SK-N-SH treated with all-trans-retinoic acid at 6 μM for 48 hours (cell line): ENCODE results near the gene KIRREL3.

Source experiments
- ATAC-seq: fragments of 200-7000 bp; cut with Tn5 transposase; 3 replicates; pipeline ENCODE4 v1.9.1; 2020; ENCODE audit warnings: mild to moderate bottlenecking, moderate library complexity
- ARNTL ChIP-seq: fragments of 450-650 bp; formaldehyde crosslinking; IDR thresholded peaks from 2 replicates; pipeline ENCODE4 v1.5.0; 2020; ENCODE audit warnings: low read depth, mild to moderate bottlenecking, moderate library complexity, borderline replicate concordance
- CREB5 ChIP-seq: fragments of 250-450 bp; sonication (Bioruptor Pico); IDR thresholded peaks from 2 replicates; pipeline ENCODE4 v1.5.1; 2020; ENCODE audit warnings: low read depth, mild to moderate bottlenecking, moderate library complexity
- CSDC2 ChIP-seq: fragments of 250-450 bp; sonication (Bioruptor Pico); IDR thresholded peaks from 2 replicates; pipeline ENCODE4 v1.5.0; 2020; ENCODE audit warnings: mild to moderate bottlenecking, moderate library complexity
- ESRRG ChIP-seq: fragments of 250-450 bp; sonication (Bioruptor Pico); IDR thresholded peaks from 2 replicates; pipeline ENCODE4 v1.6.1; 2021; ENCODE audit warnings: mild to moderate bottlenecking
- GLIS3 ChIP-seq: fragments of 250-450 bp; sonication (Bioruptor Pico); IDR thresholded peaks from 2 replicates; pipeline ENCODE4 v1.5.0; 2020; ENCODE audit warnings: mild to moderate bottlenecking, moderate library complexity
- ISL1 ChIP-seq: fragments of 250-450 bp; sonication (Bioruptor Pico); IDR thresholded peaks from 2 replicates; pipeline ENCODE4 v2.1.2; 2022; ENCODE audit warnings: mild to moderate bottlenecking, moderate library complexity
- OSR1 ChIP-seq: fragments of 250-450 bp; sonication (Bioruptor Pico); IDR thresholded peaks from 2 replicates; pipeline ENCODE4 v1.8.0; 2022; ENCODE audit warnings: moderate library complexity, mild to moderate bottlenecking, inconsistent platforms
- PATZ1 ChIP-seq: fragments of 250-450 bp; sonication (Bioruptor Pico); IDR thresholded peaks from 2 replicates; pipeline ENCODE4 v1.8.0; 2020; ENCODE audit warnings: mild to moderate bottlenecking, moderate library complexity, borderline replicate concordance
- POU6F1 ChIP-seq: fragments of 250-450 bp; sonication (Bioruptor Pico); IDR thresholded peaks from 2 replicates; pipeline ENCODE4 v1.8.0; 2021; ENCODE audit warnings: low read depth, mild to moderate bottlenecking, moderate library complexity, borderline replicate concordance
- PPARA ChIP-seq: fragments of 250-450 bp; sonication (Bioruptor Pico); IDR thresholded peaks from 2 replicates; pipeline ENCODE4 v1.5.0; 2020; ENCODE audit warnings: mild to moderate bottlenecking, borderline replicate concordance
- SNAI2 ChIP-seq: fragments of 250-450 bp; sonication (Bioruptor Pico); IDR thresholded peaks from 2 replicates; pipeline ENCODE4 v1.5.0; 2020; ENCODE audit warnings: mild to moderate bottlenecking, moderate library complexity
- TCF4 ChIP-seq: fragments of 250-450 bp; sonication (Bioruptor Pico); IDR thresholded peaks from 2 replicates; pipeline ENCODE4 v1.8.0; 2021; ENCODE audit warnings: mild to moderate bottlenecking, moderate library complexity, borderline replicate concordance
- TOX ChIP-seq: fragments of 250-450 bp; sonication (Bioruptor Pico); IDR thresholded peaks from 2 replicates; pipeline ENCODE4 v1.8.0; 2021; ENCODE audit warnings: mild to moderate bottlenecking, moderate library complexity, borderline replicate concordance
- TSHZ2 ChIP-seq: fragments of 250-450 bp; sonication (Bioruptor Pico); IDR thresholded peaks from 2 replicates; pipeline ENCODE4 v1.5.0; 2020; ENCODE audit warnings: mild to moderate bottlenecking, moderate library complexity
- ZC3H10 ChIP-seq: fragments of 250-450 bp; sonication (Bioruptor Pico); IDR thresholded peaks from 2 replicates; pipeline ENCODE4 v1.5.1; 2021; ENCODE audit warnings: mild to moderate bottlenecking, moderate library complexity
- ZNF565 ChIP-seq: fragments of 450-650 bp; formaldehyde crosslinking; conservative IDR thresholded peaks from 2 replicates; pipeline ENCODE4 v1.5.0; 2020; ENCODE audit warnings: low read depth, mild to moderate bottlenecking, moderate library complexity
- ZNF70 ChIP-seq: fragments of 450-650 bp; formaldehyde crosslinking; IDR thresholded peaks from 2 replicates; pipeline ENCODE4 v1.5.0; 2020; ENCODE audit warnings: mild to moderate bottlenecking, moderate library complexity
- ZNF8 ChIP-seq: fragments of 450-650 bp; formaldehyde crosslinking; IDR thresholded peaks from 2 replicates; pipeline ENCODE4 v1.5.0; 2020; ENCODE audit warnings: mild to moderate bottlenecking, moderate library complexity

KIRREL3 gene

GRCh38 chr11:126864934-126865333 is 135.6 kb downstream of the KIRREL3 start:
- no peak for ATAC-seq

GRCh38 chr11:126863294-126863997 is 137.1 kb downstream of the KIRREL3 start:
- ATAC-seq, result no peak
- TF ChIP-seq ARNTL (no peak), TOX (CRISPR knock-in tag) (no peak), ZNF8 (CRISPR knock-in tag) (no peak), TCF4 (CRISPR knock-in tag) (no peak), PATZ1 (no peak), ZNF565 (CRISPR knock-in tag) (no peak), ZC3H10 (CRISPR knock-in tag) (no peak), CSDC2 (CRISPR knock-in tag) (no peak), POU6F1 (CRISPR knock-in tag) (no peak), SNAI2 (CRISPR knock-in tag) (no peak), PPARA (no peak), CREB5 (CRISPR knock-in tag) (no peak)

More at GRCh38 chr11:126864934-126865333, 135.6 kb downstream of the KIRREL3 start:
- TF ChIP-seq ZNF70 (CRISPR knock-in tag) (no peak), ZC3H10 (CRISPR knock-in tag) (no peak), SNAI2 (CRISPR knock-in tag) (no peak), ZNF8 (CRISPR knock-in tag) (no peak), TOX (CRISPR knock-in tag) (no peak), ISL1 (CRISPR knock-in tag) (no peak), ESRRG (CRISPR knock-in tag) (no peak), GLIS3 (no peak), TSHZ2 (CRISPR knock-in tag) (no peak), PPARA (no peak), OSR1 (CRISPR knock-in tag) (no peak), CSDC2 (CRISPR knock-in tag) (no peak), PATZ1 (no peak), POU6F1 (CRISPR knock-in tag) (no peak), ZNF565 (CRISPR knock-in tag) (no peak)
- TF ChIP-seq, all 23 proteins: peak for 0
